Measurements from ENCODE around the gene KLHDC3. TPM values are rescaled to one million over a fixed set of nuclear protein-coding genes. Genes with fewer than 3 reads are reported as not detected.

KLHDC3 gene
- total and polyA plus RNA-seq, 9 of the 15 experiments (the other 6 are each of a cell fraction or from before 2014, with no cell fraction given), result 4.5 to 171 (median 107) TPM

GRCh38 chr6:42971746-42972327, 42.2 kb upstream of the KLHDC3 start:
- POLR2A ChIA-PET, result interaction anchor here (0.6 to 1.2 kb wide), 12 partner anchors 8 to 125 kb away, joined by 3 to 6 read pairs (median 3); partner anchors contain the start of genes CUL7 and PPP2R5D
- CTCF ChIA-PET (ENCODE audit: low intra/inter-chr PET ratio), result no interaction called here
- no TSS peak for BruUV-seq (replicated peaks)

GRCh38 chr6:42973926-42974325, 40.1 kb upstream of the KLHDC3 start:
- WGBS (ENCODE audit: insufficient coverage, low coverage, missing lambda C conversion rate), result 84% methylated on average over 3 of the region's 3 CpGs
- intact Hi-C loops (cut with micrococcal nuclease), result no loop called here

More at GRCh38 chr6:42971746-42972327, 42.2 kb upstream of the KLHDC3 start:
- WGBS (ENCODE audit: insufficient coverage, low coverage, missing lambda C conversion rate), result 51% methylated on average over 3 of the region's 3 CpGs
- no peak overlapping the region for H3K4me3 ChIP-seq
- H3K27me3 ChIP-seq (ENCODE audit: control insufficient read depth in 2 of 2, insufficient read depth in 2 of 2, low read length in 2 of 2), result no peaks in the 10 kb centered on the region
- H3K27ac ChIP-seq (ENCODE audit: extremely low read depth, low read depth, low read length), result peak overlapping the region; percentile 74
- no peak for FAIRE-seq
- H3K79me2 ChIP-seq (ENCODE audit: control insufficient read depth, insufficient read depth, low read length), result peaks cover 19% of the 10 kb centered on the region
- in situ Hi-C loops (cut with MboI), result no loop called here
- TF ChIP-seq ZNF121 (CRISPR knock-in tag; conservative IDR thresholded peaks at IDR 0.05), result no peak
- TF ChIP-seq MBD2 (IDR thresholded peaks at IDR 0.05; ENCODE audit: borderline replicate concordance, low read depth), result 0 out of 2 replicates have a peak, but pooled peaks have one; percentile 16
- no peaks in the 10 kb centered on the region for H3K9me1 ChIP-seq (ENCODE audit: control insufficient read depth, insufficient read depth, low read length)
- no peak overlapping the region for H3K4me2 ChIP-seq (ENCODE audit: insufficient read depth, low read length)
- H3K9ac ChIP-seq (ENCODE audit: insufficient read depth in 1 of 2, low read depth in 2 of 2, low read length in 2 of 2), result peak overlapping the region; percentile 10 to 33; a peak in 2 of 4 replicates
- H4K20me1 ChIP-seq (replicated peaks; ENCODE audit: control insufficient read depth, insufficient read depth, low read length), result no peaks in the 10 kb centered on the region
- peaks cover 14 to 36% of the 10 kb centered on the region in 2 experiments for H3K4me1 ChIP-seq (replicated peaks in 1 of 2; ENCODE audit: control insufficient read depth in 2 of 2, insufficient read depth in 2 of 2, low read length in 2 of 2)
- ATAC-seq, result no peak
- no peak for DNase-seq (ENCODE audit: extremely low read depth in 1 of 4, low spot score in 3 of 4)
- peak overlapping the region; percentile 52 for H2AFZ ChIP-seq (ENCODE audit: low read depth, low read length)
- H3K9me3 ChIP-seq (replicated peaks; ENCODE audit: control insufficient read depth, insufficient read depth, low read depth, low read length), result no peaks in the 10 kb centered on the region
- H3K36me3 ChIP-seq (ENCODE audit: control insufficient read depth, insufficient read depth, low read length), result peaks cover 55% of the 10 kb centered on the region
- intact Hi-C loops (cut with micrococcal nuclease), result no loop called here

More at GRCh38 chr6:42973926-42974325, 40.1 kb upstream of the KLHDC3 start:
- Histone ChIP-seq H4K20me1 (replicated peaks; ENCODE audit: control insufficient read depth, insufficient read depth, low read length) (peaks cover 5% of the 10 kb centered on the region; the same call in 1 of the 2 replicates), H3K36me3 (ENCODE audit: control insufficient read depth, insufficient read depth, low read length) (peaks cover 49% of the 10 kb centered on the region), H3K9me1 (ENCODE audit: control insufficient read depth, insufficient read depth, low read length) (no peaks in the 10 kb centered on the region), H3K79me2 (ENCODE audit: control insufficient read depth, insufficient read depth, low read length) (peaks cover 40% of the 10 kb centered on the region), H2AFZ (ENCODE audit: low read depth, low read length) (no peak overlapping the region), H3K4me1 (replicated peaks in 1 of 2; ENCODE audit: control insufficient read depth in 2 of 2, insufficient read depth in 2 of 2, low read length in 2 of 2) (peaks cover 30 to 38% of the 10 kb centered on the region in 2 experiments), H3K27ac (ENCODE audit: extremely low read depth, low read depth, low read length) (no peak overlapping the region), H3K27me3 (ENCODE audit: control insufficient read depth in 2 of 2, insufficient read depth in 2 of 2, low read length in 2 of 2) (no peaks in the 10 kb centered on the region), H3K4me3 (no peak overlapping the region), H3K9me3 (replicated peaks; ENCODE audit: control insufficient read depth, insufficient read depth, low read depth, low read length) (no peaks in the 10 kb centered on the region), H3K9ac (ENCODE audit: insufficient read depth in 1 of 2, low read depth in 2 of 2, low read length in 2 of 2) (no peak overlapping the region), H3K4me2 (ENCODE audit: insufficient read depth, low read length) (no peak overlapping the region)
- ChIA-PET POLR2A (interaction anchor here (0.6 to 3.4 kb wide), 8 partner anchors 9 to 864 kb away, joined by 3 to 22 read pairs (median 3); partner anchors contain the start of gene PPP2R5D), CTCF (ENCODE audit: low intra/inter-chr PET ratio) (no interaction called here)
- no TSS peak for BruUV-seq (replicated peaks)
- no peak for ATAC-seq
- TF ChIP-seq, protein P1, sequence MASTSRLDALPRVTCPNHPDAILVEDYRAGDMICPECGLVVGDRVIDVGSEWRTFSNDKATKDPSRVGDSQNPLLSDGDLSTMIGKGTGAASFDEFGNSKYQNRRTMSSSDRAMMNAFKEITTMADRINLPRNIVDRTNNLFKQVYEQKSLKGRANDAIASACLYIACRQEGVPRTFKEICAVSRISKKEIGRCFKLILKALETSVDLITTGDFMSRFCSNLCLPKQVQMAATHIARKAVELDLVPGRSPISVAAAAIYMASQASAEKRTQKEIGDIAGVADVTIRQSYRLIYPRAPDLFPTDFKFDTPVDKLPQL (IDR thresholded peaks at IDR 0.05; ENCODE audit: extremely low read depth, insufficient read length), result no peak
- peak; percentile 2 for TF ChIP-seq POLR2B (IDR thresholded peaks at IDR 0.05; ENCODE audit: low read depth, partially characterized antibody)
- in situ Hi-C loops (cut with MboI), result no loop called here
- FAIRE-seq, result no peak
- DNase-seq (ENCODE audit: extremely low read depth in 1 of 4, low spot score in 3 of 4), result no peak
